Mesothelial cell of epicardium (in vitro differentiated cells): ENCODE data around the gene DGKH. TPM values are rescaled to one million over a fixed set of nuclear protein-coding genes. Genes with fewer than 3 reads are reported as not detected.

Experiments
- DNase-seq, 2 experiments: peaks; one replicate each; pipeline ENCODE4 v3.0.0; 2021; ENCODE audit warnings: low spot score in 2 of 2; ENCODE audit not compliant: unreplicated experiment in 2 of 2
- H3K27ac Mint-ChIP-seq: 2 replicates; pipeline ENCODE4 v1.8.0; 2021; ENCODE audit warnings: mixed read lengths
- H3K27me3 Mint-ChIP-seq: 2 replicates; pipeline ENCODE4 v1.8.0; 2021; ENCODE audit warnings: low read depth, mixed read lengths
- H3K36me3 Mint-ChIP-seq: 2 replicates; pipeline ENCODE4 v1.8.0; 2021; ENCODE audit warnings: mixed read lengths
- H3K4me1 Mint-ChIP-seq: 2 replicates; pipeline ENCODE4 v1.8.0; 2021; ENCODE audit warnings: mixed read lengths
- H3K4me3 Mint-ChIP-seq: 2 replicates; pipeline ENCODE4 v1.8.0; 2021; ENCODE audit warnings: mild to moderate bottlenecking, moderate library complexity, mixed read lengths
- H3K9me3 Mint-ChIP-seq: 2 replicates; pipeline ENCODE4 v1.8.0; 2021; ENCODE audit warnings: mixed read lengths
- total RNA-seq: library from RNA; stranded (reverse); gene quantifications from 3 replicates; pipeline ENCODE4 v1.2.1, GENCODE V29; 2021
- TF ChIP-seq, protein P1 (sequence below): fragments of 200-600 bp; sonication (generic); IDR thresholded peaks from one replicate; pipeline ENCODE4 v1.5.0; 2021; ENCODE audit warnings: antibody characterized with exemption; ENCODE audit not compliant: unreplicated experiment

DGKH gene
- total RNA-seq, 1 donor from 2014 or later = 9.2 TPM

DNA sequence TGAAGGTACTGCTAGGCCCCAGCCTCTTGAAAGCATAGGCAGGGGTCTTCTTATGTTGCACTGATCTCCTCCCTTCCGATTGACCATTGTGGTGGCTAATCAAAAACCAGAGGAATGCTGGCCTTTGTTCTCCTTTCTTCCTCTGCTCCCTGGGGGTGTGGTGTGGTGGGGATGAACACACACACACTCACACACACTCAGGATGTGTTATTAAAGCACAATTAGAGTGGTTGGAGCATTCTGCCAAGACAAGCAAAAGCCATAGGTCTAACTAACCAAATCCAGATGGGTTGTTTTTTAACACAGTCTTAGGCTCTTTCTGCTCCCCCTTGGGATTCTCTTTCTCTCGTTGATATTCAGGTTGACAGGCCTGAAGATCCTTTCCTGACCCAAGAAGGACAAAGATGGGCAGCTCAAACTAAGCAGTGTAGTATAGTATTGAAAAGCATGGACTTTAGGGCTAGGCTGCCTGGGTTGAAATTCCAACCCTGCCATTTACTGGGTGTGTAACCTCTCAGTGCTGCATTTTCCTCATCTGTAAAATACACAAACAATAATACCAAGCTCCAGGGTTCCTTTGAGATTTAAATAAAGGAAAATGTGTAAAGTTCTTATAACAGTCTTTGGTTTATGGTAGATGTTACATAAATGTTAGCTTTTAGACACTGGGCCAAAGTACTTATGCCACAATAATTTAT, 25.5 kb upstream of the DGKH start:
- Mint-ChIP-seq H3K27ac (no peak overlapping the region), H3K36me3 (no peaks in the 10 kb centered on the region), H3K9me3 (no peaks in the 10 kb centered on the region), H3K27me3 (no peaks in the 10 kb centered on the region), H3K4me3 (no peak overlapping the region), H3K4me1 (peaks cover 6% of the 10 kb centered on the region)
- no peak for DNase-seq
- TF ChIP-seq, protein P1, sequence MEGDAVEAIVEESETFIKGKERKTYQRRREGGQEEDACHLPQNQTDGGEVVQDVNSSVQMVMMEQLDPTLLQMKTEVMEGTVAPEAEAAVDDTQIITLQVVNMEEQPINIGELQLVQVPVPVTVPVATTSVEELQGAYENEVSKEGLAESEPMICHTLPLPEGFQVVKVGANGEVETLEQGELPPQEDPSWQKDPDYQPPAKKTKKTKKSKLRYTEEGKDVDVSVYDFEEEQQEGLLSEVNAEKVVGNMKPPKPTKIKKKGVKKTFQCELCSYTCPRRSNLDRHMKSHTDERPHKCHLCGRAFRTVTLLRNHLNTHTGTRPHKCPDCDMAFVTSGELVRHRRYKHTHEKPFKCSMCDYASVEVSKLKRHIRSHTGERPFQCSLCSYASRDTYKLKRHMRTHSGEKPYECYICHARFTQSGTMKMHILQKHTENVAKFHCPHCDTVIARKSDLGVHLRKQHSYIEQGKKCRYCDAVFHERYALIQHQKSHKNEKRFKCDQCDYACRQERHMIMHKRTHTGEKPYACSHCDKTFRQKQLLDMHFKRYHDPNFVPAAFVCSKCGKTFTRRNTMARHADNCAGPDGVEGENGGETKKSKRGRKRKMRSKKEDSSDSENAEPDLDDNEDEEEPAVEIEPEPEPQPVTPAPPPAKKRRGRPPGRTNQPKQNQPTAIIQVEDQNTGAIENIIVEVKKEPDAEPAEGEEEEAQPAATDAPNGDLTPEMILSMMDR = no peak

DNA sequence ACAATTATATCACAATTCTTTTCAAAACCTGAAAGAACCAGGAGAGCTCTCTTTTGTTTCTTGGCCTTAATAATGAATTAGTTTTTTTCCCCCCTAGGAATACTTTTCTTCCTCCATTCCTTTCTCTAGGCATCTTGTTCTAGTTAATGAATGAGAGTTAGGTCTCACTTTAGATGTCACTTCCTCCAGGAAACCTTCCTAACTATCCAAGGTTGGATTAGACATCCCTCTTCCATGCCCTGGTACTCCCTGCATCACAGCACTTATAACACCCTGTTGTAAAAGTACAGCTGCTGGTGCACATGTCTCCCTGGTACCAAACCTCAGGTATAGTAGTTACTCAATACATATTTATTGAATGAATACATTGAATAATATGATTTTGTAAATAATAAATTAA, 21.2 kb upstream of the DGKH start:
- no peaks in the 10 kb centered on the region for H3K27me3 Mint-ChIP-seq
- DNase-seq = no peak
- H3K27ac Mint-ChIP-seq = no peak overlapping the region
- TF ChIP-seq, protein P1 = no peak
- no peaks in the 10 kb centered on the region for H3K36me3 Mint-ChIP-seq
- peaks cover 6% of the 10 kb centered on the region for H3K4me1 Mint-ChIP-seq
- H3K4me3 Mint-ChIP-seq = no peak overlapping the region
- H3K9me3 Mint-ChIP-seq = peaks cover 3% of the 10 kb centered on the region

DNA sequence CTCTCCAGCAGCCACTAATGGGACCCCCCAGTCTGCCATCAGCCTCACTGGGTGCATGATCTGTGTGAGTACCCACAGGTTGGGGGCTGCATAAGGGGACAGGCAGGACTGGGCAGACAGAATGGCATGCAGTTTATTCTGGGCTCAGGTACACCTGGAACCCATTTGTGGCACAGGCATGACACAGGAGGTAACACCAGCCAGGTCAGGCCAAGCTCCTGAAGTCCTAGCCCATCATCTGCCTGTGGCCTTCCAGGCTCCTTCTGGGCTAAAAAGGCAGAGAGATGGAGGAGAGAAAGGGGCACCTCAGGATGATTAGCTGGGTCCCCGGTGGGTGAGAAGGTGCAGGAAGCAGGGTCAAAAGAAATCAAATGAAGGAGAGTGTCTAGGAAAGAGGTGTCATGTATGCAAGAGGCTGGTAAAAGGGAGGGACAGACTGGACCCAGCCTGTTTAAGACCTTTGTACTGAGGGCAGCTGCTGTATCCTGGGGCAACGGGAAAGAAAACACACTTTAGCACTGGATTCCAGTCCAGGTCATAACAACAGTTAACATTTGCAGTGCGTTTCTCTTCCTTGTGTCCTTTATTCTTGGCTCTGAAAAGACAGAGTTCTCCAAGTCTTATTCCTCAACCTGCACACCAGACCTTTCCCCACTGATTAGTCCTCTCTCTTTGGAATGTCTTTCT, 20.2 kb upstream of the DGKH start:
- TF ChIP-seq, protein P1 = no peak
- Mint-ChIP-seq H3K9me3 (peaks cover 3% of the 10 kb centered on the region), H3K27ac (no peak overlapping the region), H3K4me1 (peaks cover 6% of the 10 kb centered on the region), H3K36me3 (no peaks in the 10 kb centered on the region), H3K27me3 (no peaks in the 10 kb centered on the region), H3K4me3 (no peak overlapping the region)
- no peak for DNase-seq

DNA sequence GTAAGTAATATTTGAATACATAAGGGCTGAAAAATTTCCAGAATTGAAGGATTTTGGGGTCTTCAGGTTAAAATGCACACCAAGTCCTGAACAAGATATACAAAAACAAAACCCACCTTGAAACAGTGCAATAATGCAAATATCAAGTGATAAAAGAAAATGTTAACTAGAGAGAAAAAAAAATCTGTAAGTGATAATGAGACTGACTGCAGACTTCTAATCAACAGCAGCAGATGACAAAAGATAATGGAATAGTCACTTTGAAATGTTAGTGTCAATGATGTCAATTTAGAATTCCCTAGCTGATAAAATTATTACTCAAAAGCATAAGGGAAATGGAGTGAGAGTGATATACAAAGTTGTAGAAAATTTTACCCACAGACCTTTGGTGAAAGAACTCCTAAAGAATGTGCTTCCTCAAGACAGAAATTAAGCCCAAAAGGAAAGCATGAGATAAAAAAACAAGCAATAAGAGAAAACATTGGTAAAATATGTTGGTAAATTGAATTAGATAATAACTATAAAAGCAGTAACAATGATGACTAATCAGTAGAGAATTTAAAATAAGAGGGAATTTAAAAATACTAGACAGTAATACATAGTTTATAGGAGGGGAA, 12.4 kb upstream of the DGKH start:
- H3K4me3 Mint-ChIP-seq = no peak overlapping the region
- TF ChIP-seq, protein P1 = no peak
- peaks cover 29% of the 10 kb centered on the region for H3K9me3 Mint-ChIP-seq
- peaks cover 1% of the 10 kb centered on the region for H3K36me3 Mint-ChIP-seq
- no peak for DNase-seq
- H3K27me3 Mint-ChIP-seq = peaks cover 17% of the 10 kb centered on the region
- H3K4me1 Mint-ChIP-seq = peaks cover 9% of the 10 kb centered on the region
- H3K27ac Mint-ChIP-seq = no peak overlapping the region

DNA sequence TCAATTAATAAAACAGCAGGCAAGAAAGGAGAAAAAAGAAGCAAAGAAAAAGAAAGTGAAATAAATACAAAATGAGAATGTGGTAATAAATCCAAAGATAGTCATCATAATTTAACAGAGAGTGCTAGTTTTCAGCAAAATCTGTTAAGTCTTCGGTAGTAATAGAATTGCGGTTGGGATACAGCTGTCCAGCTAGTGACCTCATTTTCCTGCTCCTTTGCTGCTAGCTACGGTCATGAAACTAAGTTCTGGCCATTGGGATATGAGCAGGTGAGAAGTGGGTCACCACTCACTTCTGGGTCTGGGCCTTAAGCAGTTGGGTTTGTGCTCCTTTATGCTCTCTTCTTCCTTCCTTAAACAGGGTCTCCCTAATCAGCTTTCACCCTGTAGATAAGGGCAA, 11.7 kb upstream of the DGKH start:
- H3K27me3 Mint-ChIP-seq = peaks cover 23% of the 10 kb centered on the region

More for the DNA sequence above, 11.7 kb upstream of the DGKH start:
- Mint-ChIP-seq H3K4me3 (no peak overlapping the region), H3K4me1 (peaks cover 11% of the 10 kb centered on the region), H3K27ac (no peak overlapping the region), H3K9me3 (peaks cover 29% of the 10 kb centered on the region), H3K36me3 (peaks cover 1% of the 10 kb centered on the region)
- no peak for DNase-seq
- TF ChIP-seq, protein P1 = no peak
